Neutrophil (primary cell): ENCODE data around the gene NFKBIE.

Experiments used
- H3K27ac ChIP-seq: fragments of 200-600 bp; sonication (generic); 2 replicates; pipeline ENCODE4 v1.5.1; 2016; ENCODE audit warnings: mild to moderate bottlenecking, moderate library complexity
- H3K27me3 ChIP-seq: fragments of 200-600 bp; sonication (generic); 2 replicates; pipeline ENCODE4 v1.6.0; 2016; ENCODE audit warnings: mild to moderate bottlenecking
- H3K36me3 ChIP-seq: fragments of 200-600 bp; sonication (generic); 2 replicates; pipeline ENCODE4 v1.5.1; 2017
- H3K4me1 ChIP-seq, 2 experiments: fragments of 200-600 bp in 1 of 2; sonication (generic) in 1 of 2; 1 replicate in 1 of 2; 2 replicates in 1 of 2; pipeline versions ENCODE4 v1.5.1 to v1.6.1; 2013 to 2016; ENCODE audit warnings: low read depth in 1 of 2, low read length in 1 of 2, mild to moderate bottlenecking in 1 of 2, moderate library complexity in 1 of 2; ENCODE audit not compliant: control insufficient read depth in 1 of 2, insufficient read depth in 1 of 2
- H3K4me3 ChIP-seq, 2 experiments: fragments of 200-600 bp in 1 of 2; sonication (generic) in 1 of 2; 1 replicate in 1 of 2; 2 replicates in 1 of 2; pipeline ENCODE4 v1.5.1; 2013 to 2016; ENCODE audit warnings: low read depth in 1 of 2, low read length in 1 of 2, mild to moderate bottlenecking in 1 of 2, moderate library complexity in 1 of 2
- H3K9me3 ChIP-seq: fragments of 200-600 bp; sonication (generic); 2 replicates; pipeline ENCODE4 v1.5.1; 2016
- CTCF ChIP-seq: fragments of 200-600 bp; sonication (generic); IDR thresholded peaks from 2 replicates; pipeline ENCODE4 v1.5.1; 2016; ENCODE audit warnings: antibody characterized with exemption

Gene NFKBIE

DNA sequence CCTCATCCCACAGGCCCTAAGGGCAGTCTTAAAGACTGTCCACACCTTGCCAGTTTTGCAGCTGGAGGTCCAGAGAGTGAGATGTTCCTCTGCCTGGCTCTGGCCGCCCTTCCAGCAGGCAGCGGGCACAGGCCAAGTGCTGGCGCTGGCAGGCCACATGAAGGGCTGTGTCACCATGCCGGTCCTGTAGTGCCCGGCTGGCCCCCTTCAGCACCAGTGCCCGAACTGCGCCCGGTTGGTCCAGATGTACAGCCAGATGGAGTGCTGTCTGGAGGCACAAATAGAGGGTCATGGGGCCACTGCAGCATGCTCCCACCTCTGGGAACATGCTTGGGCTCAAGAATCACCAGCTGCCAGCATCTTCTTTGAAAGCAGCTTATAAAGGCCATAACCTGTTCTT, 3.8 kb downstream of the NFKBIE start:
- no peak overlapping the region for H3K27ac ChIP-seq
- peaks cover 28% of the 10 kb centered on the region for H3K36me3 ChIP-seq
- H3K27me3 ChIP-seq = peaks cover 6% of the 10 kb centered on the region
- H3K9me3 ChIP-seq = no peaks in the 10 kb centered on the region
- H3K4me1 ChIP-seq = peaks cover 45 to 47% of the 10 kb centered on the region in 2 experiments
- no peak overlapping the region for H3K4me3 ChIP-seq
- TF ChIP-seq CTCF = no peak

DNA sequence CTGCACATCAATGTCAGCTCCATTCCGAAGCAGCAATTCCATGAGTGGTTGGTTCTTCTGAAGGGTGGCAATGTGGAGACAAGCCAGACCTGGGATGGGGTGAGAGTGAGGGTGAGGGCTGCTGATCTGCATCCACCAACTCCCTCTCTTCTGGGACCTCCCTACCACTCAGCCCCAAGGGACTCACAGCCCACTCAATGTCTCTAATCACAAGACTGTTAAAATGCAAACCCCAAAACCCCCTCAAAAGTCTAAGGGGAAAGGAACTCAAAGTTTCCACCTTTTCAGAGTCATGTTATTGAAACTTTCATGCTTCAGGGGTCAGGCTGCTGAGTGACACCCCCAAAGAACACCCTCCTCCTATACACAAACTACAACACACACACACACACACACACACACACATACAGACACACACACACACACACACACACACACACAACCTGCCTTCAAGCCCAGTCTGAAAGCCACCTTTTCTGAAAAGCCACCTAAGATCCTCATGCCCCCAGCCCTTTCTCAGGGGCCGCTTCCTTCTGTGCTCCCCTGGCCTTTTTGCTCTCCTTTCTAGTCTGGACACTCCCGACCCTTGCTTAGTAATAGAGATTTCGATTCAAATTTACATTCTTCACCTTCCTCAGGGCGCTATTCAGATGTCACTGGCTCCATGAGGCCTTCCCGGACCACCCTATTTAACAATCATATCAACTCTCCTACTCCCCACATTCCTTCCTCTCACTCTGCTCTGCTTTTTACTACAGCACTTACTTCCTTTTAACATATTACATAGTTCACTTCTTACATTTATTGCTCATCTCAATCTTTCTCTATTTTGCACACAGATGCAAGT, 4.7 kb downstream of the NFKBIE start:
- H3K9me3 ChIP-seq = no peaks in the 10 kb centered on the region
- peaks cover 28% of the 10 kb centered on the region for H3K36me3 ChIP-seq
- H3K27ac ChIP-seq = no peak overlapping the region
- peaks cover 7% of the 10 kb centered on the region for H3K27me3 ChIP-seq
- no peak for TF ChIP-seq CTCF
- H3K4me1 ChIP-seq = peaks cover 47 to 48% of the 10 kb centered on the region in 2 experiments
- no peak overlapping the region for H3K4me3 ChIP-seq

- no peak overlapping the region for H3K4me3 ChIP-seq
- H3K4me1 ChIP-seq = peaks cover 44 to 46% of the 10 kb centered on the region in 2 experiments
- TF ChIP-seq CTCF = no peak
- peaks cover 30% of the 10 kb centered on the region for H3K36me3 ChIP-seq
- no peaks in the 10 kb centered on the region for H3K9me3 ChIP-seq
- no peak overlapping the region for H3K27ac ChIP-seq
- peaks cover 7% of the 10 kb centered on the region for H3K27me3 ChIP-seq
These were observed 5.3 kb downstream of the NFKBIE start for GRCh38 chr6:44260011-44260410.

DNA sequence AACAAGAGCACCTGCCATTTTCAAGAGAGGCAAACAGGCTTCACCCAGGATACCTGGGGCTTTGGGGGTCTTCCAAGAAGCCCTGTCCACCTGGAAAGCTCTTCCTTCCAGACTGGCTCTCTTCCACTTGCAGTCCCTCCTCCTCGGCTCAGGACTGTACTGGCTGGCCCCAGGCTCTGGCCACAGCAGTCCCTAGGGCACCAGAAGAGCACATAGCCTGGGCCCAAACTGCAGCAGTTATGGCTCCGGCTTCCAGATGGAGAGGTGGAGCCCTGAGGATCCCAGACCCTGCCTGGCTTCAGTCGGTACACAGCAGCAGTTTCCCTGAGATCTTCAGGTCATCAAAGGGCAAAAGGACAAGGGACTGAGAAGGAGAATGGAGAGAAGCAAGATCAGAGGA, 6.4 kb downstream of the NFKBIE start:
- H3K9me3 ChIP-seq = no peaks in the 10 kb centered on the region
- H3K4me3 ChIP-seq = no peak overlapping the region
- peaks cover 37% of the 10 kb centered on the region for H3K36me3 ChIP-seq
- peaks cover 7% of the 10 kb centered on the region for H3K27me3 ChIP-seq
- no peak overlapping the region for H3K27ac ChIP-seq
- no peak for TF ChIP-seq CTCF
- peaks cover 33 to 36% of the 10 kb centered on the region in 2 experiments for H3K4me1 ChIP-seq

GRCh38 chr6:44258325-44258863, 7.0 kb downstream of the NFKBIE start:
- peaks cover 7% of the 10 kb centered on the region for H3K27me3 ChIP-seq
- no peak for TF ChIP-seq CTCF
- H3K4me3 ChIP-seq = no peak overlapping the region
- no peak overlapping the region for H3K27ac ChIP-seq
- peaks cover 28 to 30% of the 10 kb centered on the region in 2 experiments for H3K4me1 ChIP-seq
- H3K36me3 ChIP-seq = peaks cover 42% of the 10 kb centered on the region
- H3K9me3 ChIP-seq = no peaks in the 10 kb centered on the region
